H1 (cell line): Measurements from ENCODE around the gene IGSF9B. TPM values are rescaled to one million over a fixed set of nuclear protein-coding genes. Genes with fewer than 3 reads are reported as not detected.

Experiments
- CBX8 ChIP-seq: fragments of 300-800, 300-1000 bp; sonication (generic); IDR thresholded peaks from 2 replicates; pipeline ENCODE4 v1.7.1; 2016; ENCODE audit warnings: low read depth, low read length, borderline replicate concordance
- GTF2F1 ChIP-seq: IDR thresholded peaks from 2 replicates; pipeline ENCODE4 v1.6.1; 2012; ENCODE audit warnings: low read depth, low read length, improper control_type of control experiment, borderline replicate concordance
- NANOG ChIP-seq: IDR thresholded peaks from 2 replicates; pipeline ENCODE4 v1.6.1; 2011; ENCODE audit warnings: low read length, low read depth, mild to moderate bottlenecking, inconsistent platforms; ENCODE audit not compliant: insufficient read depth, poor library complexity, severe bottlenecking
- NRF1 ChIP-seq: IDR thresholded peaks from 2 replicates; pipeline ENCODE4 v1.6.1; 2011; ENCODE audit warnings: mild to moderate bottlenecking, low read depth, low read length, improper control_type of control experiment
- RAD21 ChIP-seq, 2 experiments: IDR thresholded peaks in 1 of 2; conservative IDR thresholded peaks in 1 of 2; 2 replicates each; pipeline ENCODE4 v1.6.1; 2011; ENCODE audit warnings: low read depth in 2 of 2, low read length in 2 of 2, improper control_type of control experiment in 1 of 2, inconsistent platforms in 1 of 2, mild to moderate bottlenecking in 1 of 2, moderate library complexity in 1 of 2
- SAP30 ChIP-seq: fragments of 300-600 bp; sonication (generic); IDR thresholded peaks from 2 replicates; pipeline ENCODE4 v1.7.1; 2012; ENCODE audit warnings: low read length, moderate library complexity, mild to moderate bottlenecking, inconsistent platforms; ENCODE audit not compliant: insufficient read depth, insufficient replicate concordance
- SIRT6 ChIP-seq: IDR thresholded peaks from one replicate; pipeline ENCODE4 v1.7.1; 2012; ENCODE audit warnings: low read length, inconsistent platforms
- SIX5 ChIP-seq: IDR thresholded peaks from 2 replicates; pipeline ENCODE4 v1.6.1; 2011; ENCODE audit warnings: mild to moderate bottlenecking, low read depth, low read length
- TBP ChIP-seq: IDR thresholded peaks from 2 replicates; pipeline ENCODE4 v1.6.1; 2011; ENCODE audit warnings: low read depth, low read length, improper control_type of control experiment
- TEAD4 ChIP-seq: IDR thresholded peaks from 2 replicates; pipeline ENCODE4 v1.6.1; 2012; ENCODE audit warnings: low read depth, low read length, inconsistent platforms, mixed read lengths
- ZNF274 ChIP-seq: IDR thresholded peaks from 2 replicates; pipeline ENCODE4 v1.7.0; 2012; ENCODE audit warnings: low read length, borderline replicate concordance; ENCODE audit errors: extremely low read depth
- polyA plus RNA-seq, 7 experiments: library from polyadenylated mRNA; depleted of rRNA in 3 of 7; stranded (reverse) in 5 of 7; unstranded in 2 of 7; fragments of >200 nt in 5 of 7; fragments of 200-250 nt in 2 of 7; gene quantifications; 1 replicate in 5 of 7; 2 replicates in 1 of 7; 4 replicates in 1 of 7; pipeline versions ENCODE4 v1.2.1 to v1.2.3, GENCODE V29; 2011 to 2013; ENCODE audit warnings: missing spikeins in 2 of 7, mixed read lengths in 2 of 7
- total RNA-seq: library from RNA; stranded (reverse); fragmentation: NEBNext Ultra II Directional; extraction: Animal tissue kit (Norgen Biotek cat#: 25700); gene quantifications from 2 replicates; pipeline ENCODE4 v1.2.1, GENCODE V29; 2021
- TF ChIP-seq, protein P1 (sequence below): fragments of 300-600 bp; sonication (generic); IDR thresholded peaks from 2 replicates; pipeline ENCODE4 v1.7.1; 2012; ENCODE audit warnings: low read length, moderate library complexity, mild to moderate bottlenecking, inconsistent platforms; ENCODE audit not compliant: insufficient replicate concordance

The IGSF9B gene
- total and polyA plus RNA-seq, 2 of the 8 experiments (the other 6 are each of a cell fraction or from before 2014, with no cell fraction given) = 16.5 to 49.2 TPM

DNA sequence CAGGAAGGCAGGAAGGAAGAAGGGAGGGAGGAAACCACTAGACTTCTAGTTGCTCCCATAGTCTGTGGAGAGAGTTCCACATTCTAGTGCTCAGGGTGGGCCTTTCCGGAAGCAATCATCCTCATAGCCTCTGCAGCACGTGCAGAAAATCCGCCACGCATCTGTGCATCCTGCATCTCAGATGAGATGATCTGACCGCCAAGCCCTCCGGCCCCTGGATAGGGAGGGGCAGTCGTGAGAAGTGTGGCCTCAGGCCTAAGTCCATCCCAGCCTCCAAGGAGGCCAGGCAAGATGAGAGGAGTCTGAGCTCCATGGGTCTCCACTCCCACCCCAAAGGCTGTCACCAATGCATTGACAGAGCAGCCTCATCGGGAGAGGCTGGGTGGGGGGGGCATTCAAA is 30.4 kb upstream of the IGSF9B start (continued):
- TF ChIP-seq, protein P1, sequence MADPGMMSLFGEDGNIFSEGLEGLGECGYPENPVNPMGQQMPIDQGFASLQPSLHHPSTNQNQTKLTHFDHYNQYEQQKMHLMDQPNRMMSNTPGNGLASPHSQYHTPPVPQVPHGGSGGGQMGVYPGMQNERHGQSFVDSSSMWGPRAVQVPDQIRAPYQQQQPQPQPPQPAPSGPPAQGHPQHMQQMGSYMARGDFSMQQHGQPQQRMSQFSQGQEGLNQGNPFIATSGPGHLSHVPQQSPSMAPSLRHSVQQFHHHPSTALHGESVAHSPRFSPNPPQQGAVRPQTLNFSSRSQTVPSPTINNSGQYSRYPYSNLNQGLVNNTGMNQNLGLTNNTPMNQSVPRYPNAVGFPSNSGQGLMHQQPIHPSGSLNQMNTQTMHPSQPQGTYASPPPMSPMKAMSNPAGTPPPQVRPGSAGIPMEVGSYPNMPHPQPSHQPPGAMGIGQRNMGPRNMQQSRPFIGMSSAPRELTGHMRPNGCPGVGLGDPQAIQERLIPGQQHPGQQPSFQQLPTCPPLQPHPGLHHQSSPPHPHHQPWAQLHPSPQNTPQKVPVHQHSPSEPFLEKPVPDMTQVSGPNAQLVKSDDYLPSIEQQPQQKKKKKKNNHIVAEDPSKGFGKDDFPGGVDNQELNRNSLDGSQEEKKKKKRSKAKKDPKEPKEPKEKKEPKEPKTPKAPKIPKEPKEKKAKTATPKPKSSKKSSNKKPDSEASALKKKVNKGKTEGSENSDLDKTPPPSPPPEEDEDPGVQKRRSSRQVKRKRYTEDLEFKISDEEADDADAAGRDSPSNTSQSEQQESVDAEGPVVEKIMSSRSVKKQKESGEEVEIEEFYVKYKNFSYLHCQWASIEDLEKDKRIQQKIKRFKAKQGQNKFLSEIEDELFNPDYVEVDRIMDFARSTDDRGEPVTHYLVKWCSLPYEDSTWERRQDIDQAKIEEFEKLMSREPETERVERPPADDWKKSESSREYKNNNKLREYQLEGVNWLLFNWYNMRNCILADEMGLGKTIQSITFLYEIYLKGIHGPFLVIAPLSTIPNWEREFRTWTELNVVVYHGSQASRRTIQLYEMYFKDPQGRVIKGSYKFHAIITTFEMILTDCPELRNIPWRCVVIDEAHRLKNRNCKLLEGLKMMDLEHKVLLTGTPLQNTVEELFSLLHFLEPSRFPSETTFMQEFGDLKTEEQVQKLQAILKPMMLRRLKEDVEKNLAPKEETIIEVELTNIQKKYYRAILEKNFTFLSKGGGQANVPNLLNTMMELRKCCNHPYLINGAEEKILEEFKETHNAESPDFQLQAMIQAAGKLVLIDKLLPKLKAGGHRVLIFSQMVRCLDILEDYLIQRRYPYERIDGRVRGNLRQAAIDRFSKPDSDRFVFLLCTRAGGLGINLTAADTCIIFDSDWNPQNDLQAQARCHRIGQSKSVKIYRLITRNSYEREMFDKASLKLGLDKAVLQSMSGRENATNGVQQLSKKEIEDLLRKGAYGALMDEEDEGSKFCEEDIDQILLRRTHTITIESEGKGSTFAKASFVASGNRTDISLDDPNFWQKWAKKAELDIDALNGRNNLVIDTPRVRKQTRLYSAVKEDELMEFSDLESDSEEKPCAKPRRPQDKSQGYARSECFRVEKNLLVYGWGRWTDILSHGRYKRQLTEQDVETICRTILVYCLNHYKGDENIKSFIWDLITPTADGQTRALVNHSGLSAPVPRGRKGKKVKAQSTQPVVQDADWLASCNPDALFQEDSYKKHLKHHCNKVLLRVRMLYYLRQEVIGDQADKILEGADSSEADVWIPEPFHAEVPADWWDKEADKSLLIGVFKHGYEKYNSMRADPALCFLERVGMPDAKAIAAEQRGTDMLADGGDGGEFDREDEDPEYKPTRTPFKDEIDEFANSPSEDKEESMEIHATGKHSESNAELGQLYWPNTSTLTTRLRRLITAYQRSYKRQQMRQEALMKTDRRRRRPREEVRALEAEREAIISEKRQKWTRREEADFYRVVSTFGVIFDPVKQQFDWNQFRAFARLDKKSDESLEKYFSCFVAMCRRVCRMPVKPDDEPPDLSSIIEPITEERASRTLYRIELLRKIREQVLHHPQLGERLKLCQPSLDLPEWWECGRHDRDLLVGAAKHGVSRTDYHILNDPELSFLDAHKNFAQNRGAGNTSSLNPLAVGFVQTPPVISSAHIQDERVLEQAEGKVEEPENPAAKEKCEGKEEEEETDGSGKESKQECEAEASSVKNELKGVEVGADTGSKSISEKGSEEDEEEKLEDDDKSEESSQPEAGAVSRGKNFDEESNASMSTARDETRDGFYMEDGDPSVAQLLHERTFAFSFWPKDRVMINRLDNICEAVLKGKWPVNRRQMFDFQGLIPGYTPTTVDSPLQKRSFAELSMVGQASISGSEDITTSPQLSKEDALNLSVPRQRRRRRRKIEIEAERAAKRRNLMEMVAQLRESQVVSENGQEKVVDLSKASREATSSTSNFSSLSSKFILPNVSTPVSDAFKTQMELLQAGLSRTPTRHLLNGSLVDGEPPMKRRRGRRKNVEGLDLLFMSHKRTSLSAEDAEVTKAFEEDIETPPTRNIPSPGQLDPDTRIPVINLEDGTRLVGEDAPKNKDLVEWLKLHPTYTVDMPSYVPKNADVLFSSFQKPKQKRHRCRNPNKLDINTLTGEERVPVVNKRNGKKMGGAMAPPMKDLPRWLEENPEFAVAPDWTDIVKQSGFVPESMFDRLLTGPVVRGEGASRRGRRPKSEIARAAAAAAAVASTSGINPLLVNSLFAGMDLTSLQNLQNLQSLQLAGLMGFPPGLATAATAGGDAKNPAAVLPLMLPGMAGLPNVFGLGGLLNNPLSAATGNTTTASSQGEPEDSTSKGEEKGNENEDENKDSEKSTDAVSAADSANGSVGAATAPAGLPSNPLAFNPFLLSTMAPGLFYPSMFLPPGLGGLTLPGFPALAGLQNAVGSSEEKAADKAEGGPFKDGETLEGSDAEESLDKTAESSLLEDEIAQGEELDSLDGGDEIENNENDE = no peak
- TF ChIP-seq ZNF274 = no peak
- TF ChIP-seq NRF1 = no peak
- no peak for TF ChIP-seq TEAD4
- TF ChIP-seq SIX5 = no peak
- TF ChIP-seq SAP30 = no peak
- no peak for TF ChIP-seq RAD21 (IDR thresholded peaks at IDR 0.05 in 1 of 2, conservative IDR thresholded peaks at IDR 0.05 in 1 of 2; ENCODE audit: low read depth in 2 of 2, low read length in 2 of 2)
- no peak for TF ChIP-seq NANOG
- no peak for TF ChIP-seq CBX8
- TF ChIP-seq GTF2F1 = no peak
- TF ChIP-seq SIRT6 = no peak
- no peak for TF ChIP-seq TBP
